Stimulated activated naive CD8-positive, alpha-beta T cell treated with anti-CD3 and anti-CD28 coated beads, Interleukin-15, Interleukin-2, amounts not matched to agents 100 ng/mL and 50 ng/mL, for 24 hours (primary cell): ENCODE data around the gene SLC16A10.

Source experiments
- H3K27ac Mint-ChIP-seq: one replicate; pipeline ENCODE4 v1.8.0; 2021; ENCODE audit warnings: mild to moderate bottlenecking, mixed read lengths
- H3K27me3 Mint-ChIP-seq: one replicate; pipeline ENCODE4 v1.8.0; 2021; ENCODE audit warnings: mixed read lengths
- H3K36me3 Mint-ChIP-seq: one replicate; pipeline ENCODE4 v1.8.0; 2021; ENCODE audit warnings: low read depth, mixed read lengths
- H3K4me1 Mint-ChIP-seq: one replicate; pipeline ENCODE4 v1.8.0; 2021; ENCODE audit warnings: low read depth, mixed read lengths
- H3K4me3 Mint-ChIP-seq: one replicate; pipeline ENCODE4 v1.8.0; 2021; ENCODE audit warnings: mild to moderate bottlenecking, mixed read lengths
- H3K9me3 Mint-ChIP-seq: one replicate; pipeline ENCODE4 v1.8.0; 2021; ENCODE audit warnings: mixed read lengths

Gene SLC16A10

DNA sequence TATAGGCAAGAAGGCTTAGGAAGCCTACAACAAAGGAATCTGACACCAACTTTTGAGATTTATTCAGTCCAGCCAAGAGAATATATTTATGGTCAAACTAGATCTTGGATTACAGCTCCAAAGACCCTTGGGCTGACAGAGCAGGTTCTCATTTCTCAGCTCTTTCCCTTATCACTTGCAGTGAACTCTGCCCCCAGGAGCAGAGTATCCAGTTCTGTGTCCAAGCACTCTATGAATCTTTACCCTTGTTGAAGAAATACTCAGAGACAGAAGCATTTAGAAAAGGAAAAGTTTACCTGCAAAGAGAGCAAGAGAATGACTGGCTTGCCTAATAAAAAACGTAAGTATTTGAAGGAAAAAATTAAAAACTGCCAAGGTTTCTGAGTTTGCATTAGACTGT lies 190.5 kb downstream of the SLC16A10 start:
- no peak overlapping the region for H3K27ac Mint-ChIP-seq
- peaks cover 25% of the 10 kb centered on the region for H3K9me3 Mint-ChIP-seq
- no peaks in the 10 kb centered on the region for H3K27me3 Mint-ChIP-seq
- peaks cover 89% of the 10 kb centered on the region for H3K36me3 Mint-ChIP-seq
- peaks cover 8% of the 10 kb centered on the region for H3K4me1 Mint-ChIP-seq
- no peak overlapping the region for H3K4me3 Mint-ChIP-seq

DNA sequence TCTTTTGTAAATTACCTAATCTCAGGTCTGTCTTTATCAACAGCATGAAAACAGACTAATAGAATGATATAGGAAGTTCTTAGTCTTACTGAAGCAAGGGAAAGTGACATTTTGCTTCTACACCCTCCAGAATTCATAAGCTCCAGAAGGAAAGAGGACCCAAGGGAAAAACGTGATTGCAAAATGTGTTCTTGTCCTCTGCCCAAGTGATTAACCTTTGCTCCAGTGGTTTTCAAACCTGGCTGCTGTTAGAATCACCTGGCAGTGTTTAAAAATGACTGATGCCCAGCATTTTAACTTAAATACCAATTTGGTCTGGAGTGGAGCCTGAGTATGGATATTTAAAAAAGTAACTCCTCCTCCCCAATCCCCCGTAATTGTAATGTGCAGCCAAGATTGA lies 191.4 kb downstream of the SLC16A10 start:
- Mint-ChIP-seq H3K9me3 (peaks cover 20% of the 10 kb centered on the region), H3K27me3 (no peaks in the 10 kb centered on the region), H3K4me1 (peaks cover 8% of the 10 kb centered on the region), H3K4me3 (no peak overlapping the region), H3K36me3 (peaks cover 81% of the 10 kb centered on the region), H3K27ac (no peak overlapping the region)

DNA sequence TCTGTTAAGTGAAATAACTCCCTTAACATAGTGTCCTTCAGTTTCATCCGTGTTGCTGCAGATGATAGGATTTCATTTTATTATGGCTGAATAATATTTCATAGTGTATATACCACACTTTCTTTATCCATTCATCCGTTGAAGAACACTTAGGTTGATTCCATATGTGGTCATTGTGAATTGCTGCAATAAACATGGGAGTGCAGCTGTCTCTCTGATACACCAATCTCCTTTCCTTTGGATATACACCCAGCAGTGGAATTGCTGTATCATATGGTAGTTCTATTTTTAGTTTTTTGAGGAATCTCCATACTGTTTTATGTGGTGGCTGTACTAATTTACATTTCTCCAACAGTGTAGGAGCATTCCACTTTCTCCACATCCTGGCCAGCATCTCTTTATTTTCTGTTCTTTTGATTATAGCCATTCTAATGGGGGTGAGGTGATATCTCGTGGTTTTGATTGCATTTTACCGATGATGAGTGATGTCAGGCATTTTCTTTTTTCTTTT lies 193.2 kb downstream of the SLC16A10 start:
- Mint-ChIP-seq H3K36me3 (peaks cover 74% of the 10 kb centered on the region), H3K27me3 (no peaks in the 10 kb centered on the region), H3K9me3 (peaks cover 9% of the 10 kb centered on the region), H3K4me3 (no peak overlapping the region), H3K4me1 (peaks cover 7% of the 10 kb centered on the region), H3K27ac (no peak overlapping the region)
